ENCODE measurements around the gene CBX4.

The CBX4 gene

DNA sequence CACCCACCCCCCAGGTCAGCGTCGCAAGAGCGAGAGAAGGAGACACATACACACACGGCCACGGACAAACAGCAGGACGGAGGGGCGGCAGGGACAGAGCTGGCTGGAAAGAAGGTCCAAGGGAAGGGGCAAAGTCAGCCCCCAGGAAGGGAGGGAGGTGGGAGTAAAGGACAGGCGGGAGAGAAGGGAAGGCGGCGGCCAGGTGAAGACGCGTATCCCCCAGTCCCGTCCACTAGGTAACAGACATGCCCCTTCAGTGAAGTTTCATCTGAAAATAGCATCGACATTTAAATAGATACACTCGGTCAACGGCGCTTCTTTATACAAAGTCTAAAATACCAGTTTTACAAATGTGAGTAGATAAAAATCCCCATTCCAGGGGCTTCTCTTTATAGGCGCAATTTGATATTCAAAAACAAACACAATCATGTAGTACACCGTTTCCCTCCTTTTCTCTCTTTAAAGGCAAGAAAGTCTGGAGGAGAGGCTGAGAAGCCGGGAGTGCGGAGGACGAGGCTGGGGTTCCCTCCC is 46.8 kb downstream of the CBX4 start:
- CTCF ChIA-PET, result interaction anchor here (0.6 to 2.0 kb wide), 8 partner anchors 16 to 1083 kb away, joined by 3 to 7 read pairs (median 4); no protein-coding TSS in a partner anchor
- no peaks in the 10 kb centered on the region for H3K9me3 ChIP-seq (ENCODE audit: control insufficient read depth, insufficient read depth, low read depth, low read length)
- H3K27ac ChIP-seq (ENCODE audit: extremely low read depth, low read depth, low read length), result no peak overlapping the region
- TF ChIP-seq ZNF560 (tag by site-specific recombination; IDR thresholded peaks at IDR 0.05; ENCODE audit: borderline replicate concordance) (no peak), MZF1 (tag by site-specific recombination; IDR thresholded peaks at IDR 0.05; ENCODE audit: borderline replicate concordance) (peak; percentile 72; the same call in 1 of the 2 replicates), SP2 (tag by site-specific recombination; IDR thresholded peaks at IDR 0.05) (peak; percentile 30; the same call in 1 of the 2 replicates)
- TF ChIP-seq, protein P1, sequence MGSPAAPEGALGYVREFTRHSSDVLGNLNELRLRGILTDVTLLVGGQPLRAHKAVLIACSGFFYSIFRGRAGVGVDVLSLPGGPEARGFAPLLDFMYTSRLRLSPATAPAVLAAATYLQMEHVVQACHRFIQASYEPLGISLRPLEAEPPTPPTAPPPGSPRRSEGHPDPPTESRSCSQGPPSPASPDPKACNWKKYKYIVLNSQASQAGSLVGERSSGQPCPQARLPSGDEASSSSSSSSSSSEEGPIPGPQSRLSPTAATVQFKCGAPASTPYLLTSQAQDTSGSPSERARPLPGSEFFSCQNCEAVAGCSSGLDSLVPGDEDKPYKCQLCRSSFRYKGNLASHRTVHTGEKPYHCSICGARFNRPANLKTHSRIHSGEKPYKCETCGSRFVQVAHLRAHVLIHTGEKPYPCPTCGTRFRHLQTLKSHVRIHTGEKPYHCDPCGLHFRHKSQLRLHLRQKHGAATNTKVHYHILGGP (tag by site-specific recombination; IDR thresholded peaks at IDR 0.05), result no peak
- H3K36me3 ChIP-seq (ENCODE audit: control insufficient read depth in 2 of 2, insufficient read depth in 1 of 2, low read length in 2 of 2), result peaks cover 0 to 15% of the 10 kb centered on the region in 2 experiments; a peak in 1 of 3 replicates
- POLR2A ChIA-PET, result interaction anchor here (0.6 to 1.5 kb wide), 4 partner anchors 11 to 178 kb away, joined by 3 to 4 read pairs (median 3); partner anchors contain the start of gene CBX2
- H3K4me3 ChIP-seq (ENCODE audit: low read depth, low read length), result no peak overlapping the region
- peaks cover 16% of the 10 kb centered on the region for H3K4me1 ChIP-seq (ENCODE audit: control insufficient read depth, insufficient read depth, low read length)

DNA sequence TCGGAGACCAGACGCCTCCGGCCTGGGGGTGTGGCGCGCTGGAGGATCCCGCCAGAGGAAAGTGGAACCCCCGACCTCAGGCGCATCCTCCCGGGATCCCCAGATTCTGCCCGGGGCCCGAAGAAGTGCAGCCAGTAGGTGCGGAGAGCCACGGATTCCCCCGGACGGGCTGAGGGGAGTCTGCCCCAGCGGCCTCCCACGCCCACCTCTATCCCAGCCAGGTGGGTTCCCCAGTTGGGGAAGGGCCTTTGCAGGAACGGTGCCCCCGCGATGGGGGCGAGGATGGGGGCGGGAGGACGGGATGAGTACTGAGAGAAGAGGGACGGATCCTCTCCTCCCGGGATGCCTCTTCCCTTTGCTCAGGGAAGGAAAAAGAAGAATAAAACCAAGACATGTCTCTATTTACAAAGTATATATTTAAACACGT is 47.5 kb downstream of the CBX4 start:
- H3K27ac ChIP-seq (ENCODE audit: extremely low read depth, low read depth, low read length), result no peak overlapping the region
- ChIA-PET CTCF (interaction anchor here (0.6 to 0.9 kb wide), 3 partner anchors 17 to 167 kb away, joined by 3 to 4 read pairs (median 3); no protein-coding TSS in a partner anchor), POLR2A (interaction anchor here (1.5 kb wide), 1 partner anchor 14 kb away, joined by 3 read pairs; the partner anchor contains the start of gene CBX2)
- no peak overlapping the region for H3K4me3 ChIP-seq (ENCODE audit: low read depth, low read length)
- peaks cover 0 to 15% of the 10 kb centered on the region in 2 experiments; a peak in 1 of 3 replicates for H3K36me3 ChIP-seq (ENCODE audit: control insufficient read depth in 2 of 2, insufficient read depth in 1 of 2, low read length in 2 of 2)
- TF ChIP-seq ZNF747 (tag by site-specific recombination; IDR thresholded peaks at IDR 0.05), result no peak
- TF ChIP-seq ZNF202 (tag by site-specific recombination; IDR thresholded peaks at IDR 0.05; ENCODE audit: borderline replicate concordance), result no peak
- no peak for TF ChIP-seq SETDB1 (IDR thresholded peaks at IDR 0.05; ENCODE audit: insufficient read length, low read length)
- TF ChIP-seq ZNF184 (tag by site-specific recombination; IDR thresholded peaks at IDR 0.05), result no peak
- no peak for TF ChIP-seq ZNF792 (tag by site-specific recombination; IDR thresholded peaks at IDR 0.05)
- TF ChIP-seq ZNF274 (IDR thresholded peaks at IDR 0.05; ENCODE audit: low read length), result no peak
- TF ChIP-seq ZNF274 (tag by site-specific recombination; IDR thresholded peaks at IDR 0.05; ENCODE audit: borderline replicate concordance), result no peak
- TF ChIP-seq ZNF830 (tag by site-specific recombination; IDR thresholded peaks at IDR 0.05; ENCODE audit: low read depth), result no peak
- no peak for TF ChIP-seq FEZF1 (tag by site-specific recombination; IDR thresholded peaks at IDR 0.05)
- TF ChIP-seq GLI4 (tag by site-specific recombination; IDR thresholded peaks at IDR 0.05), result no peak
- TF ChIP-seq ZFHX2 (tag by site-specific recombination; conservative IDR thresholded peaks at IDR 0.05), result peak; percentile 31
- peak; percentile 39; the same call in 1 of the 2 replicates for TF ChIP-seq EGR2 (tag by site-specific recombination; IDR thresholded peaks at IDR 0.05; ENCODE audit: low read depth)
- peaks cover 16% of the 10 kb centered on the region for H3K4me1 ChIP-seq (ENCODE audit: control insufficient read depth, insufficient read depth, low read length)
- H3K9me3 ChIP-seq (ENCODE audit: control insufficient read depth, insufficient read depth, low read depth, low read length), result no peaks in the 10 kb centered on the region

DNA sequence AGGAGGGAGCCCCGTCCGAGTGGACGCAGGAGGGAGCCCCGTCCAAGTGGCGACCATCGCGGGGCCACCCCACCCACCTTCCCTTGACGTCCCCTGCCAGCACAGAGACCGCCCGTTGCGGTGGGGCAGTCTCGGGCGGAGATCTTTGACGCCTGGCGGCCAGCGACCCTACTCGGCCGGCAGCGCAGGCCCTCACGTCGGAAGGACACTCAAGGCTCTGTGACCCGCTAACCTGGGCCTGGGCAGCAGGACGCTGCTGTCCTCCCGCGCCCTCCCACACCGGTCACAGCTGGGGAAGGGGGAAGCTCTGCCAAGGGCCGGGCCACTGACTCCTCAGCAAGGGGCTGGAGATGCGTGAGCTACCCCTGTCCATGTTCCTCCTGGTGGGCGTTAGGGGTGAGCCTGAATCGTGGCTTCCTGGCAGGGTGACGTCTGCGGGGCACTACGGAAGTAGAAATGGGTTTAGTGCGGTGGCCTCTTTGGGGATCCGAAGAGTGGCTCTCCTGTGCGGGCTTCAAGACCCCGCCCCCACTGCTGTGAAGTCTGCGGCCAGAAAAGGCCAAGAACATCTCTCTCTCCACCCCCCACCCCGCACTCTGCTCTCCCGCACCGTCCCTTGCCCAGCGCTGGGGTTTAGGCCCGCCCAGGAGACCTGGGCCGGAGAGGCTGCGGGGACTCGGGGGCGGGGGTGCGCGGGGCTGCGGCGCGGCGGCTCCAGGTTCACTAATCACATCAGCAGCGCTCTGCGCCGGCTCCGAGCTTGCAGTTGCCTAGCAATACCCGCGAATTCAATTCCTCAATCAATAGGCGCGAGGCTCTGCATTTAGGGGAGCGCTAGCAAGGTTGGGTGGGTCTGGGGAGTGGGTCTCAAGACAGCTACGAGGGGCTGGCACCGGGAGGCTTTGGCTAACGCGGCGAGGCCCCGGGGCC is 48.2 kb downstream of the CBX4 start:
- Histone ChIP-seq H3K4me3 (ENCODE audit: low read depth, low read length) (no peak overlapping the region), H3K36me3 (ENCODE audit: control insufficient read depth in 2 of 2, insufficient read depth in 1 of 2, low read length in 2 of 2) (peaks cover 0 to 15% of the 10 kb centered on the region in 2 experiments; a peak in 1 of 3 replicates), H3K9me3 (ENCODE audit: control insufficient read depth, insufficient read depth, low read depth, low read length) (no peaks in the 10 kb centered on the region), H3K27ac (ENCODE audit: extremely low read depth, low read depth, low read length) (no peak overlapping the region), H3K4me1 (ENCODE audit: control insufficient read depth, insufficient read depth, low read length) (peaks cover 14% of the 10 kb centered on the region)
- POLR2A ChIA-PET, result interaction anchor here (1.5 kb wide), 1 partner anchor 13 kb away, joined by 3 read pairs; the partner anchor contains the start of gene CBX2
- CTCF ChIA-PET, result interaction anchor here (0.9 to 2.8 kb wide), 10 partner anchors 10 to 181 kb away, joined by 3 to 15 read pairs (median 6); no protein-coding TSS in a partner anchor
- TF ChIP-seq KLF10 (tag by site-specific recombination; IDR thresholded peaks at IDR 0.05) (no peak), BCL11B (tag by site-specific recombination; IDR thresholded peaks at IDR 0.05; ENCODE audit: low read depth) (no peak), ZFHX2 (tag by site-specific recombination; conservative IDR thresholded peaks at IDR 0.05) (no peak), ZNF830 (tag by site-specific recombination; IDR thresholded peaks at IDR 0.05; ENCODE audit: low read depth) (no peak), ZFP37 (tag by site-specific recombination; IDR thresholded peaks at IDR 0.05) (no peak), HOXD13 (CRISPR knock-in tag; IDR thresholded peaks at IDR 0.05; ENCODE audit: borderline replicate concordance) (no peak), ZNF670 (tag by site-specific recombination; IDR thresholded peaks at IDR 0.05; ENCODE audit: low read depth) (no peak), ZNF433 (tag by site-specific recombination; IDR thresholded peaks at IDR 0.05; ENCODE audit: low read depth) (no peak)
- TF ChIP-seq, protein P2, sequence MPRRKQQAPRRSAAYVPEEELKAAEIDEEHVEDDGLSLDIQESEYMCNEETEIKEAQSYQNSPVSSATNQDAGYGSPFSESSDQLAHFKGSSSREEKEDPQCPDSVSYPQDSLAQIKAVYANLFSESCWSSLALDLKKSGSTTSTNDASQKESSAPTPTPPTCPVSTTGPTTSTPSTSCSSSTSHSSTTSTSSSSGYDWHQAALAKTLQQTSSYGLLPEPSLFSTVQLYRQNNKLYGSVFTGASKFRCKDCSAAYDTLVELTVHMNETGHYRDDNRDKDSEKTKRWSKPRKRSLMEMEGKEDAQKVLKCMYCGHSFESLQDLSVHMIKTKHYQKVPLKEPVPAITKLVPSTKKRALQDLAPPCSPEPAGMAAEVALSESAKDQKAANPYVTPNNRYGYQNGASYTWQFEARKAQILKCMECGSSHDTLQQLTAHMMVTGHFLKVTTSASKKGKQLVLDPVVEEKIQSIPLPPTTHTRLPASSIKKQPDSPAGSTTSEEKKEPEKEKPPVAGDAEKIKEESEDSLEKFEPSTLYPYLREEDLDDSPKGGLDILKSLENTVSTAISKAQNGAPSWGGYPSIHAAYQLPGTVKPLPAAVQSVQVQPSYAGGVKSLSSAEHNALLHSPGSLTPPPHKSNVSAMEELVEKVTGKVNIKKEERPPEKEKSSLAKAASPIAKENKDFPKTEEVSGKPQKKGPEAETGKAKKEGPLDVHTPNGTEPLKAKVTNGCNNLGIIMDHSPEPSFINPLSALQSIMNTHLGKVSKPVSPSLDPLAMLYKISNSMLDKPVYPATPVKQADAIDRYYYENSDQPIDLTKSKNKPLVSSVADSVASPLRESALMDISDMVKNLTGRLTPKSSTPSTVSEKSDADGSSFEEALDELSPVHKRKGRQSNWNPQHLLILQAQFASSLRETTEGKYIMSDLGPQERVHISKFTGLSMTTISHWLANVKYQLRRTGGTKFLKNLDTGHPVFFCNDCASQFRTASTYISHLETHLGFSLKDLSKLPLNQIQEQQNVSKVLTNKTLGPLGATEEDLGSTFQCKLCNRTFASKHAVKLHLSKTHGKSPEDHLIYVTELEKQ (tag by site-specific recombination; IDR thresholded peaks at IDR 0.05; ENCODE audit: borderline replicate concordance), result no peak
